TTC549 (cell line): Measurements from ENCODE around the gene ALG14.
A peak's percentile ranks its signal among the peaks of the same experiment; 100 is the strongest.
"Not testable (repeated sequence)": the region's sequence is repeated elsewhere in the genome, so short reads cannot be mapped to it uniquely, and the experiment has no call there.

Experiments used
- FAIRE-seq: peaks from 2 replicates; lab custom pipeline; 2012; peaks lifted over from hg19 to GRCh38; lab: Jason Lieb, UNC

The ALG14 gene

GRCh38 chr1:95086949-95087533 lies 14.3 kb upstream of the ALG14 start:
- peak; percentile 65 for FAIRE-seq

GRCh38 chr1:95085376-95085775 lies 12.6 kb upstream of the ALG14 start:
- FAIRE-seq: no peak

GRCh38 chr1:95084317-95085176 lies 11.8 kb upstream of the ALG14 start:
- peak; percentile 50 for FAIRE-seq

GRCh38 chr1:95080879-95081278 lies 8.1 kb upstream of the ALG14 start:
- no peak for FAIRE-seq

- no peak for FAIRE-seq
These were observed 7.7 kb upstream of the ALG14 start for GRCh38 chr1:95080446-95080845.

GRCh38 chr1:95076034-95076433 lies 3.3 kb upstream of the ALG14 start:
- FAIRE-seq: no peak

GRCh38 chr1:95073446-95073845 lies 695 bp upstream of the ALG14 start:
- FAIRE-seq: no peak

- FAIRE-seq: no peak
These were observed 634 bp downstream of the ALG14 start for GRCh38 chr1:95072117-95072516.

GRCh38 chr1:95071539-95071938 lies 1.2 kb downstream of the ALG14 start:
- no peak for FAIRE-seq

- FAIRE-seq: no peak
These were observed 3.0 kb downstream of the ALG14 start for GRCh38 chr1:95069710-95070093.

GRCh38 chr1:95068956-95069709 lies 3.6 kb downstream of the ALG14 start:
- FAIRE-seq: no peak

GRCh38 chr1:95067568-95067967 lies 5.2 kb downstream of the ALG14 start:
- no peak for FAIRE-seq

- no peak for FAIRE-seq
These were observed 5.7 kb downstream of the ALG14 start for GRCh38 chr1:95067062-95067461.

GRCh38 chr1:95061445-95062006 lies 11.2 kb downstream of the ALG14 start:
- FAIRE-seq: no peak

GRCh38 chr1:95058974-95059373 lies 13.8 kb downstream of the ALG14 start:
- FAIRE-seq: no peak

GRCh38 chr1:95057351-95057750 lies 15.4 kb downstream of the ALG14 start:
- FAIRE-seq: no peak

- FAIRE-seq: no peak
These were observed 22.8 kb downstream of the ALG14 start for GRCh38 chr1:95049935-95050334.

- FAIRE-seq: no peak
These were observed 24.4 kb downstream of the ALG14 start for GRCh38 chr1:95048317-95048716.

- not testable (repeated sequence) for FAIRE-seq
These were observed 25.1 kb downstream of the ALG14 start for GRCh38 chr1:95047624-95048023.

- no peak for FAIRE-seq
These were observed 26.4 kb downstream of the ALG14 start for GRCh38 chr1:95046359-95046758.

- peak; percentile 90 for FAIRE-seq
These were observed 29.4 kb downstream of the ALG14 start for GRCh38 chr1:95043141-95043980.

- FAIRE-seq: no peak
These were observed 30.5 kb downstream of the ALG14 start for GRCh38 chr1:95042286-95042685.
